NCI-H2107 treated with DMSO at 0.1 percent for 48 hours (cell line): ENCODE data around the gene SHC2.
A peak's percentile ranks its signal among the peaks of the same experiment; 100 is the strongest.

ENCODE experiments used
- DNase-seq: peaks from one replicate; lab custom pipeline; 2025; ENCODE audit not compliant: unreplicated experiment; lab: John Stamatoyannopoulos, UW

Gene SHC2

GRCh38 chr19:472005-472858 is 11.4 kb upstream of the SHC2 start:
- no peak for DNase-seq

- no peak for DNase-seq
Measured at GRCh38 chr19:470701-471100, 9.9 kb upstream of the SHC2 start.

DNA sequence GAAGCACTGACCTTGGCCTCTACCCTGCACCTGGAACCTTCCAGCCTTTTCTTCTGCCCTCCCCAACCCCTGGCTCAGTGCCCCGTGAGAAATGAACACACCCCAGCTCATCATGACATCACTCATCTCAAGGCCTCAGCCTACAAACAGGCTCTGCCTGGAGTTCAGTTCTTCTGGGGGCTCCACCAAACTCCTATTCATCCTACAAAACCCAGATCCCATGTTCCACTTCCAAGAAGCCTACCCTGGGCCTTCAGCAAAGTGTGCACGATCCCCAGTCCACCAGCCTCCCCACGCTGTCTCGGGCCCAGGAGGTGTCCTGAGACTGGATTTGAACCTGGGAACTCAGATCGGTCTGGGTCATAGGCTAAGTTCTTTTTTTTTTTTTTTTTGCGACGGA is 9.0 kb upstream of the SHC2 start:
- no peak for DNase-seq

DNA sequence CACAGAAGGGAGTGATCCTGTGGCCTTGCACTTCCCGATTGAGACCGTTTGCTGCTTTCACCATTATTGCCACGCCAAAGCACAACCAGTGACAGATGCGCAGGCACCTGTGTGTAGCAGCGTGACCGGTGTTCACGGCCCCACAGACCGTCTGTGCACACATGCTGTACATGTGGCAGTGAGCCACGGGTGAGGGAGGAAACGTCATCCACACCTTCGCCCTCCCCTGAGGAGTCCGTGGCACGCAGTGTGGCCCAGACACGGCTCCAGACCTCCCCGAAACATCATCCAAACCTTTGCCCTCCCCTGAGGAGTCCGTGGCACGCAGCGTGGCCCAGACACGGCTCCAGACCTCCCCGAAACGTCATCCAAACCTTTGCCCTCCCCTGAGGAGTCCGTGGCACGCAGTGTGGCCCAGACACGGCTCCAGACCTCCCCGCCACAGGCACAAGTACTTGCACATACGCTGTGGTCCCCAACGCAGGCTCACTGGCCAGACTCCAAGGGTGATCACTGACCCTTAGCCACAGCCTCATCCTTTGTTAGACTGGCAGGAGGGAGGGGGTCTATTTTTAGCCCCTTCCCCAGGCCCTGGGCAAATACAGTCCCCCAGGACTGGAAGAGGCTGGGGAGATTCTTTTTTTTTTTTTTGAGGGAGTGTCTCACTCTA is 7.9 kb upstream of the SHC2 start:
- no peak for DNase-seq

DNA sequence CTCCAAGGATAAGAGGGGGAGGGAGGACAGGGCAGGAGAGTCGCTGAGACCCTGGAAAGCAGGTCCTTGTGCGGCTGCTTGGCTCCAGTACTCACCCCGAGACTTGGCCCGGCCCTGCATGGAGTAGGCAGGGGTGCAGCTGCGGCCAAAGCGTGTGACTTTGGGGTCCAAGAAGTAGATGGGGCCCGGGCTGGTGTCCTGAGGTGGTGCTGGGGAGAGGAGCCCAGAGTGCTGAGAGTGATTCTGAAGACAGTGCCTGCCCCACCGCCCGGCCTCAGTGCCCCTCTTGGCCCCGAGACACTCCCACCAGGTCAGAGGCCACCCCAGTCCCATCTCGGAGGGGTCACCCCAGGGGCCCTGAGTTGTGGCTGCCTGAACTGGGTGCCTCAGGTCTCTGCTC is 6.7 kb upstream of the SHC2 start:
- DNase-seq = no peak

GRCh38 chr19:465056-465816 is 4.4 kb upstream of the SHC2 start:
- no peak for DNase-seq

- no peak for DNase-seq
Measured at GRCh38 chr19:464208-464545, 3.3 kb upstream of the SHC2 start.

DNA sequence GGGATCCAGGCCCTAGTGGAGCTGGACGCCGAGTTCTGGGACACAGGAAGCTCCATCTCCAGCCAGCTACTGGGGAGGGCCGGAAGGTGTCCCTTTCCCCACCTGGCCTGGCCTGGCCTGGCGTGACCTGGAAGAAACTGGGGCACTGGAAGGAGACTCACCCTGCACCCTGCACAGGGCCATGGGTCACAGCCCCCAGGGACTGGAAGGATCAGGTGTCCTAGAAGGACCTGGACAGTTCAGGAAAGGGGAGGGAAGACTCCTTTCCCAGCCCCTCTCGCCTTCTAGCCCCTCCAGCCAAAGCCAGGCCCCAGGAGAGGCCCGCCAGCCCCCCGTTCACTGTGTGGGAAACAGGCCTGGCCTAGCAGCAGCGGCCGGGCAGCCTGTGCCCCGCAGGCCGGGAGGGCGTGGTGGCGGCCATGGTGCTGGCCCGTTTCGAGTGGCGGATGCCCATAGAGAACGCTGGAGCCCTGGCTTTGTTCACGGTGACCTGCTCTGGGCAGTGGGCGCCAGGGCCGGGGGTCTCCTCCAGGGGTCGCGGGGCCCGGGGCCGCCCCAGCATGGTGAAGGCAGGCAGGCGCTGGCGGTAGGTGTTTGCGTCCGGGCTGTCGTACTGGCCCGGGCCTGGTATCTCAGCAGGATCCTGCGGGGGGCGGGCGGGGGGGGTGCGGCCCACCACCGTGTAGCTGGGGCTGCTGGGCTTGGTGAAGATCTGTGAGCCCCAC is 2.8 kb upstream of the SHC2 start:
- DNase-seq = no peak

DNA sequence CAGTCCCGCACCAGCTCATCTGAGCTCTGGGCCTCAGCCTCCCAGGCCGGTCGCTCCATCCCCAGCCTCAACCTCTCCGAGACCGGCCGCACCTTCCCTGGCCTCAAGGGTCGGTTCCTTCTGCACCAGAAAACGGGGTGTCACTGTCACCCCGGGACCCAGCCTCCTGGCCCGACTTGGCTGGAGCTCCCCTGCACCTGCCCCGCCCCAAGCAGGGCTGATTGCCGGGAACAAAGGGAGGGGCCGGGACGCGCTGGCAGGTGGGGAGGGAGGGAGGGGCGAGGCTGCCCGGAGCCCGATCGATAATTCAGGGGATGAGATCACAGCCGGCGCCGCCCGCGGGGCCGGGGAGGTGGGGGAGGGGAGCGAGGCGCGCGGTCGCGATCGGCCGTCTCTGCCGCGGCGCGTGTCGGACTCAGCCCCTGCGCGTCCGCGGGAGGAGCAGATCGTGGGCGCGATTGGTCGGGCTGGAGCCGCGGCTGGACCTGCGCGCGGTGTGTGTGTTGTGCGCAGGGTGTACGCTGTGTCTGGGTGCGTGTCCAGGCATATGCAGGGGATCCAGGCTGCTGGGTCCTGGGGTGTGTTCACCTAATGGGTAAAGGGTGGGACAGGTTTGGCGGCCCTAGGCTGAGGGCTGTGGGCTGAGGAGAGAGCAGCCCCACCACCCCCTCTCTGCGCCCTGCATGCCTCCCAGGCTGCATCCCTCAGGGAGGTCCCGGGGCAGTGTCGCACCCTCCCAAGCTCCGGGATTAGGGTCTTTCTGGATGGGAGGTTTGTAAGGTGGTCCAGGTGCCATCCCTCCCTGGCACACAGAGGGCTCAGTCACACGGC is 1.1 kb upstream of the SHC2 start:
- peak; percentile 52 for DNase-seq

DNA sequence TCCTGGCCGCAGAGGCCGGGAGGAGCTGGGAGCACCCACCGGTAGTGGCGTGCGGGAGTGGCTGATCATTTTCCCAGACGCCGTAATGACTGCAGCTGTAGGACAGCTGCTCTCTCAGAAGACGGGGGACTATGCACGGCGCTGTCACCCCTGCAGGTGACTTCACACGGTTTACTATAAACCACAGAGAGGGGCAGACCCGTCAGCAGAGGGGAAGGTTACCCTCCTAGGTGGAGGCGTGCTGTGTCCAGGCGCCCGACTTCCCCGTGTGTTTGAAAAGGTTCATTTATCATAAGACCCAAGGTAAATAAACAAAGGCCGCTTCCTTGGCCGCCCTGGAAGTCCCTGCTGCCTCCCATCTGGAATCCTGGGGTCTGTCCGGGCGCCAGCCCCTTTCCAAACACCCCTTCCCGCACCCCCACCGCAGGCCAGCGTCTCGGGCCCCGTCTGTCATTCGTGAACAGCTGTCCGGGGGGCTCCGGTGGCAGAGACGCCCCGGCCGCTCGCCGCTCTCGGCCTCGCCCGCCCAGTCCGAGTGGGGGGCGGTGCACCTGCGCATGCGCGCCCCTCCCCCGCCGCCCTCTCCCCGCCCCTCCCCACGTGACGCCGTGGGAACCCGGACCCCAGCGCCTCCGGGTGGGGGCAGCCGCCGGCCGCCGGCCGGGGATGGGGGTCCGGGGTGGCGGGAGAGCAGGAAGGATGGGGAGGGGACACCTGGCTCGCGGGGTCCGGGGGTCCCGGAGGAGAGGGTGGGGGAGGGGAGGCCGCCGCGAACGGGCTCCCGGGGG is 915 bp downstream of the SHC2 start:
- peak; percentile 41 for DNase-seq

DNA sequence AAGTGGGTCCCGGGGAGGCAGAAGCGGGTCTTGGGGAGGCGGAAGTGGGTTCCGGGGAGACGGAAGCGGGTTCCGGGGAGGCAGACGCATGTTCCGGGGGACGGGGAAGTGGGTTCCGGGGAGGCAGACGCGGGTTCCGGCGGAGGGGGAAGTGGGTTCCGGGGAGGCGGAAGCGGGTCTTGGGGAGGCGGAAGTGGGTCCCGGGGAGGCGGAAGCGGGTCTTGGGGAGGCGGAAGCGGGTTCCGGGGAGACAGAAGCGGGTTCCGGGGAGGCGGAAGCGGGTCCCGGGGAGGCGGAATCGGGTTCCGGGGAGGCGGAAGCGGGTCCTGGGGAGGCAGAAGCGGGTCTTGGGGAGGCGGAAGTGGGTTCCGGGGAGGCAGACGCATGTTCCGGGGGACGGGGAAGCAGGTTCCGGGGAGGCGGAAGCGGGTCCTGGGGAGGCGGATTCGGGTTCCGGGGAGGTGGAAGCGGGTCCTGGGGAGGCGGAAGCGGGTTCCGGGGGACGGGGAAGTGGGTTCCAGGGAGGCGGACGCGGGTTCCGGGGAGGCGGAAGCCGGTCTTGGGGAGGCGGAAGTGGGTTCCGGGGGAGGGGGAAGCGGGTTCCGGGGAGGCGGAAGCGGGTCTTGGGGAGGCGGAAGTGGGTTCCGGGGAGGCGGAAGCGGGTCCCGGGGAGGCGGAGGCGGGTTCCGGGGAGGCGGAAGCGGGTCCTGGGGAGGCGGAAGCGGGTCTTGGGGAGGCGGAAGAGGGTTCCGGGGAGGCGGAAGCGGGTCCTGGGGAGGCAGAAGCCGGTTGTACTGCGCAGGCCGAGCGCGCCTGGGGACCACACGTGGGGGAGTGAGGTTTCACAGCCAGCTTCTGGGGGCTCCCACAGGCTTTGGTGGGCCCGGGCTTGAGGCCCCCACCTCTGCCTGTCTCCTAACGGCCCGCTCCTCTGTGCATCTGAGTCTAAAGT is 2.5 kb downstream of the SHC2 start:
- no peak for DNase-seq

GRCh38 chr19:457636-458035 is 3.2 kb downstream of the SHC2 start:
- DNase-seq = no peak

DNA sequence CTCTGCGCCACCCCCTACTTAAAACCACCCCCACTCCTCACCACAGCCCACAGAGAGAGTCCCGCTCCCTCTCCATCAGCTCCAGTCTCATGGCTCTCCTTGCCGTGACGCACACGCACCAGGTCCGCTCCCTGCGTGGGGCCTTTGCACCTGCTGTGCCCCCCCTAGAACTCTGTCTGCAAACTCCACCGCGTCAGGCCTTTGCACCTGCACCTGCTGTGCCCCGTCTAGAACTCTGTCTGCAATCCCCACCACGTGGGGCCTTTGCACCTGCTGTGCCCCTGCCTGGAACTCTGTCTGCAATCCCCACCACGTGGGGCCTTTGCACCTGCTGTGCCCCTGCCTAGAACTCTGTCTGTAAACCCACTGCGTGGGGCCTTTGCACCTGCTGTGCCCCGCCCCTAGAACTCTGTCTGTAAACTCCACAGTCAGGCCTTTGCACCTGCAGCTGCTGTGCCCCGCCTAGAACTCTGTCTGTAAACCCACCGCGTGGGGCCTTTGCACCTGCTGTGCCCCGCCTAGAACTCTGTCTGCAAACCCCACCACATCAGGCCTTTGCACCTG is 4.2 kb downstream of the SHC2 start:
- no peak for DNase-seq

GRCh38 chr19:455851-456546 is 4.8 kb downstream of the SHC2 start:
- DNase-seq = no peak

GRCh38 chr19:455031-455705 is 5.7 kb downstream of the SHC2 start:
- no peak for DNase-seq

GRCh38 chr19:453606-454005 is 7.2 kb downstream of the SHC2 start:
- DNase-seq = no peak

- no peak for DNase-seq
Measured at GRCh38 chr19:452829-453228, 8.0 kb downstream of the SHC2 start.
